DMS153 treated with DMSO at 0.1 percent for 48 hours (cell line): ENCODE data around the gene KIAA1614.

ENCODE experiments used
- DNase-seq: peaks from one replicate; lab custom pipeline; 2025; ENCODE audit not compliant: unreplicated experiment; lab: John Stamatoyannopoulos, UW

The KIAA1614 gene

GRCh38 chr1:180925471-180926051 lies 12.9 kb downstream of the KIAA1614 start:
- no peak for DNase-seq

GRCh38 chr1:180926164-180926981 lies 13.7 kb downstream of the KIAA1614 start:
- DNase-seq: no peak

- no peak for DNase-seq
These were observed 14.7 kb downstream of the KIAA1614 start for GRCh38 chr1:180927348-180927747.

- DNase-seq: no peak
These were observed 15.1 kb downstream of the KIAA1614 start for GRCh38 chr1:180927841-180928240.

GRCh38 chr1:180928331-180929230 lies 15.9 kb downstream of the KIAA1614 start:
- peak; percentile 93 for DNase-seq

- no peak for DNase-seq
These were observed 16.7 kb downstream of the KIAA1614 start for GRCh38 chr1:180929389-180929788.

GRCh38 chr1:180930687-180931086 lies 18.0 kb downstream of the KIAA1614 start:
- DNase-seq: no peak

GRCh38 chr1:180931529-180931928 lies 18.8 kb downstream of the KIAA1614 start:
- DNase-seq: no peak

- DNase-seq: no peak
These were observed 19.7 kb downstream of the KIAA1614 start for GRCh38 chr1:180932378-180932777.

- DNase-seq: no peak
These were observed 20.4 kb downstream of the KIAA1614 start for GRCh38 chr1:180933141-180933540.

GRCh38 chr1:180934563-180934962 lies 21.9 kb downstream of the KIAA1614 start:
- no peak for DNase-seq

GRCh38 chr1:180935326-180936109 lies 22.8 kb downstream of the KIAA1614 start:
- DNase-seq: no peak

- no peak for DNase-seq
These were observed 23.7 kb downstream of the KIAA1614 start for GRCh38 chr1:180936110-180937011.

- DNase-seq: no peak
These were observed 24.3 kb downstream of the KIAA1614 start for GRCh38 chr1:180937012-180937372.

- DNase-seq: no peak
These were observed 25.0 kb downstream of the KIAA1614 start for GRCh38 chr1:180937624-180938225.

GRCh38 chr1:180939073-180939710 lies 26.5 kb downstream of the KIAA1614 start:
- DNase-seq: no peak

- no peak for DNase-seq
These were observed 27.0 kb downstream of the KIAA1614 start for GRCh38 chr1:180939711-180940103.

GRCh38 chr1:180940445-180940844 lies 27.7 kb downstream of the KIAA1614 start:
- no peak for DNase-seq
